Measurements from ENCODE around the gene KCTD1. TPM values are rescaled to one million over a fixed set of nuclear protein-coding genes. Genes with fewer than 3 reads are reported as not detected.

KCTD1 gene
- 11.9 and 14.8 TPM in 2 replicates for total RNA-seq

- peak; percentile 48 for DNase-seq (ENCODE audit: extremely low read depth, low read depth, low spot score)
These were observed at the start of gene KCTD1 for GRCh38 chr18:26548415-26549262. TSS of gene KCTD1 (minus strand) at chr18:26548553. CDS start at chr18:26548536, 17 bp downstream.

DNA sequence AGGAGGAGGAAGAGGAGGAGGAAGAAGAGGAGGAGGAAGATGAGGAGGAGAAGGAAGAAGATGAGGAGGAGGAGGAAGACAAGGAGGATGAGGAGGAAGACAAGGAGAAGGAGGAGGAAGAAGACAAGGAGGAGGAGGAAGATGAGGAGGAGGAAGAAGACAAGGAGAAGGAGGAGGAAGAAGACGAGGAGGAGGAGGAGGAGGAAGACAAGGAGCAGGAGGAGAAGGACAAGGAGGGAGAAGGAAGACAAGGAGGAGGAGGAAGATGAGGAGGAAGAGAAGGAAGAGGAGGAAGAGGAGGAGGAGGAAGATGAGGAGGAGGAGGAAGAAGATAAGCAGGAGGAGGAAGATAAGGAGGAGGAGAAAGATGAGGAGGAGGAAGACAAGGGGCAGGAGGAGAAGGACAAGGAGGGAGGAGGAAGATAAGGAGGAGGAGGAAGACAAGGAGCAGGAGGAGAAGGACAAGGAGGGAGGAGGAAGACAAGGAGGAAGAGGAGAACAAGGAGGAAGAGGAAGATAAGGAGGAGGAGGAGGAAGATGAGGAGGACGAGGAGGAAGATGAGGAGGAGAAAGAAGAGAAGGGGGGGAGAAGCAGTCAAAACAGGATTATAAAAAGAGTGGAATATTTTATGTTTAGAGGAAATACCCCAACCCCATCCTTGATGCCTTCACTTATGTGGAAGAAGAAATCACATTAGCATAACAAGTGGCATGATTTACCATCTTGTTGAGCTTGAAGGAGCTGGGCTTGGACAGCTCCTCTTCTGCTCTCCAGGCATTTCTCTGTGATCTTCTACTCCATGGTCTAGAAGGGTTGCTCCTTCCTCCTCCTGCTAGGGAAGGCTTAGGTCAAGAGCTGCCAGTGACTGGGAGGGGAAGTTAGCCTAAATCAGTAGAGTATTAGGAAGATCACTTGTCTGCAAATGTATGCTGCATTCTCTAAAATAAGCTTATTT lies 45.3 kb upstream of the KCTD1 start:
- no peak for DNase-seq (ENCODE audit: extremely low read depth, low read depth, low spot score)

DNA sequence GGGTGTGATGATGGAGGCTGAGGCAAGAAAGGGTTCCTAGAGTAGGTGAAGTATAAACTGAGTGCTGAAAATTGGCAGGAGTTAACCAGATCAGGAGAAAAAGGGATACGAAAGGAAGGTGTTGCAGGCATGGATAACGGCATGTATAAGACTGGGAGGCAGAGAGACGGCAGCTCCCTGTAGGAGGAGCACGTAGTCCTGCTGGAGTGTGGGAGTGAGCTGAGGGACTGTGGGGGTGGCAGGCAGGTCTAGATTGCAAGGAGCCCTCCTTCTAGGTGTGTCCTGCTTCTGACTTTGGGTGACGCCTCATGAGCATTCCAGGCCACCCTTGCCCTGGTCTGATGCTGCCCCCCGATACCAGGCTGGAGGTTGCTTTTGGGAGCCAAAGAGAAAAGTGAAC lies 36.4 kb upstream of the KCTD1 start:
- no peak for DNase-seq (ENCODE audit: extremely low read depth, low read depth, low spot score)

DNA sequence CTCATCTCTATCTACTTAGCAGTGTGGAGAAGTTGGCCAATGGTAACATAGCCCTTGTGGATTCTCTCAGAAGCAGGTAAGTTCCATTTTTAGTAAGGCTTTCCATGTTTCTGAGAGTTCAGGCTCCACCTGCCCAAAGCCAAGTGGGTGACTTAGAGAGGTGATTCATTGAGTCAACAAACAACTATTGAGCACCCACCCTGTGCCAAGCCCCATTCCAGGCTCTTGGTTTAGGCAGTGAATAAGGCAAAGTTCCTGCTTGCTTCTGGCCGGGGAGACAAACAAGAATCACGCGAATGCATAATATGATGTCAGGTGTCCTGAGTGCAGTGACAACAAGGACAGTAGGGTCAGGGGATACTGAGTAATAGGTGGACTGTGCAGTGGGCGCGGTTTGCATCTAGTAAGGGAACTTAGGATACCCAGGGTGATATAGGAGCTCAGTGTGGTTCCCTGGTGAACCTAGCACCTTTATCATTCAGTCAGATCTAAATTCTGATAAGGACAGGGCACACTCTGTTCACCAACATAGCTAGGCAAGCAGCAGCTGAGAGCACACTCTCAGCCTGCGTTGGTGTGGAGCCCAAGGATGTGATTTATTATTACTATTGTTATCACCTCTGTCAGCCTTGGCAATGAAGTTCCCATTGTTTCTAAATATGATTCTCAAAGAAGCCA lies 31.7 kb upstream of the KCTD1 start:
- no peak for DNase-seq (ENCODE audit: extremely low read depth, low read depth, low spot score)

DNA sequence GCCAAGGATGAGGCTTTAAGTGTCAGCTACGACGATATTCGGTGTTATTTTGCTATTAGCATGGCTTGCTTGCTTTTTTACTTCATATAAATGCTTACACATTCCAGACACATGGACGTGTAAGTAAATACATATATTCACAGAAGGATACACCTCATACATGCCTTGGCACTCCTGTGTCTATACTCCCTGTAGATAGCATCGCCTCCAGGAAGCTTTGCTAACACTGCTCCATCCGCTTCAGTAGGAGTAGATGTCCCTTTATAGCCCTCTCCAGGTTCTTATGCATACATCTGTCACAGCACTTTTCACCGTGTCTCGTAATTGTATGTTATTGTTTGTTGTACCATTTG lies 27.5 kb upstream of the KCTD1 start:
- no peak for DNase-seq (ENCODE audit: extremely low read depth, low read depth, low spot score)

GRCh38 chr18:26574958-26575864 lies 26.9 kb upstream of the KCTD1 start:
- no peak for DNase-seq (ENCODE audit: extremely low read depth, low read depth, low spot score)

DNA sequence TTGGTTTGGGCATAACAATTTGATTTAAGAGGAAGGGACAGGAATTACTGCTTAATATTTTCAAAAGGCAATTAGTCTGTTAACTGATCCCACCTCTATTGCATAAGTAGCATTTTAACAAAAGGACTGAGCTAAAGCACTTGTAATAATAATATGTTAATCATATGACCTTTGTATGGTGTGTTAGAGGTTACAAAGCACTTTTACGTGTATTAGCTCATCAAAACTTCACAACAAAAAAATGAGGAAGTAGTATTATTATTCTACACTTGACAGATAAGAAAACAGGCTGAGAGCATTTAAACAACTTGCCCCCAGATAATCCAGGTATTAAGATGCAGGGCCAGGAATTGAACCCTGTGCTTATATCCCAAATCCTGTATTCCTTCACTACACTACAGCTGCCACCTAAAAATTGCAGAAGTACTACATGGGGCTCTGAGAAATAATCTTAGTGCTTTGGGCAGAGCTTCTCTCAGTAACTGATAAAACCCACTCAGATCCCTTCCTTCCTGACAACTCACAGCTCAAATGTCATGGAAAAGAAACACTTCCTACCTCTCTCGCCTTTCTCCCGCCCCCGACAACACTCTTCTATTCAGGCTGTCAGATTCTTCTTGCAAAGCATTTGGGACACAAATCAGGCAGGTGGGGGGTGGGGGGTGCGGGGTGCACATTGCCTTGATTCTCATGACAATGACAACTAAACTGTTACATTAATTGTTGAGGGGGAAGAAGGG lies 20.7 kb upstream of the KCTD1 start:
- DNase-seq (ENCODE audit: extremely low read depth, low read depth, low spot score): no peak

DNA sequence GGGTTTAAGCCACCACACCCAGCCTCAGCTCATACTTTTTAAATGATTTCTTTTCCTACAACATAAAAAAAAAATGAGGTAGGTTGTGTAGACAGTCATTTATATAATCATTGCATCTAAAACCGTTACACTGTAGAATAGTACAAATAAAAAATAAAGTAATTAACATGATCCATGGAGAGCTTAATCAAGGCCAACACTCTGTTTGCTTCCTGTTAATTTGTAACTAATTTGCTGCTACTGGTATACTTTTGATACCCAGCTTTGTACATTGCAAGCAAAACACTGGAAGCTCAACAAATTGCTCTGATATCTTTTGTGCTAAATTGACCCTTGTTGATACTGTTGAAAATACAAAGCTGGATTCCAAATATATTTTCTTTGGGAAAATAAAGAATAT lies 20.2 kb upstream of the KCTD1 start:
- DNase-seq (ENCODE audit: extremely low read depth, low read depth, low spot score): no peak

DNA sequence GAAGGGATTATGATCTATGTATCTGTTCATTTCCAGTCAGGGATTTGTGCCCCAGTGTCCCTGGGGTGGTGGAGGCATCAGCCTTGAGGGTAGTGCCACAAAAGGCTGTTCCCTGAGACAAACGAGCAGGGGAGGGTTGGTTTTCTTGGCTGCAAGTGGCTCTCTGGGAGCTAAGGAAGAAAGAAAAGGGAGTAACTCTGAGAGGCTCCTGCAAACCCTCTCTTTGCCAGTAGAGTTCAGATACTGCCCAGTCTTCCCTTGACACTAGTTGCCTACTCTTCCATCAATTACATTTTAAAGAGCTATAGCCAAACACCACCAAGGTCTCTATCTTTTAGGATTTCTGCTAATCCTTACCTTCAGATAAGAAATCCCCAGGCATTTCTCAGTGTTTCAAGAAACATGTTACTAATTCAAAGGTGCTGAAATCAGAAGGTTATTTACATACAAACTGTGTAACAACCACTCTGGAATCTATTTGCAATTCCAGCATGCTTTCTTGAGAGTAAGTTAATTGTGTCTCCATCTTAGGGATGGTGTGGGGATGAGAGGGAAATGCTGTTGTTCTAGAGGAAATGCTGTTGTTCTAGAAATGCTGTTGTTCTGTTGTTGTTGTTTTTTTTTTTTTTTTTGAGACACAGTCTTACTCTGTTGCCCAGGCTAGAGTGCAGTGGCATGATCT lies 18.7 kb upstream of the KCTD1 start:
- DNase-seq (ENCODE audit: extremely low read depth, low read depth, low spot score): no peak

- DNase-seq (ENCODE audit: extremely low read depth, low read depth, low spot score): no peak
These were observed 17.2 kb upstream of the KCTD1 start for GRCh38 chr18:26565514-26565913.

- DNase-seq (ENCODE audit: extremely low read depth, low read depth, low spot score): no peak
These were observed 14.7 kb upstream of the KCTD1 start for GRCh38 chr18:26563024-26563423.

GRCh38 chr18:26562568-26562967 lies 14.2 kb upstream of the KCTD1 start:
- no peak for DNase-seq (ENCODE audit: extremely low read depth, low read depth, low spot score)

GRCh38 chr18:26561769-26562168 lies 13.4 kb upstream of the KCTD1 start:
- no peak for DNase-seq (ENCODE audit: extremely low read depth, low read depth, low spot score)

DNA sequence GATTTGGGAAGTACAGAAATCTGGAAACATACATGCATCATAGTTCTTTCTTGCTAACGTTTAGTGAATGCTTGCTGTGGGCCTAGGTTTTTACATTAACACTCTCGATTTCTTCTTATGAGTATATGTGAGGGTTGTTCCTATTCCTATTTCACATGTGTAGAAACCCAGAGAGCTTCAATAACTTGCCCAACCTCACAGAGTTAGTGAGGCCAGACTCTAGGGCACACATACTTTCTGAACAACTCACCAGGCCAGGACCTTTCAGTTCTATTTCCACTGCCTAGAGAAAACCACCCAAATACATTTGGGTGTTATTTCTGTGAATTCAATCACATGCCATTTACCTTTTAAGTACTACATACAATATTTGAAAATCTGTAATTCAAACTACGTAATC lies 8.2 kb upstream of the KCTD1 start:
- DNase-seq (ENCODE audit: extremely low read depth, low read depth, low spot score): no peak

DNA sequence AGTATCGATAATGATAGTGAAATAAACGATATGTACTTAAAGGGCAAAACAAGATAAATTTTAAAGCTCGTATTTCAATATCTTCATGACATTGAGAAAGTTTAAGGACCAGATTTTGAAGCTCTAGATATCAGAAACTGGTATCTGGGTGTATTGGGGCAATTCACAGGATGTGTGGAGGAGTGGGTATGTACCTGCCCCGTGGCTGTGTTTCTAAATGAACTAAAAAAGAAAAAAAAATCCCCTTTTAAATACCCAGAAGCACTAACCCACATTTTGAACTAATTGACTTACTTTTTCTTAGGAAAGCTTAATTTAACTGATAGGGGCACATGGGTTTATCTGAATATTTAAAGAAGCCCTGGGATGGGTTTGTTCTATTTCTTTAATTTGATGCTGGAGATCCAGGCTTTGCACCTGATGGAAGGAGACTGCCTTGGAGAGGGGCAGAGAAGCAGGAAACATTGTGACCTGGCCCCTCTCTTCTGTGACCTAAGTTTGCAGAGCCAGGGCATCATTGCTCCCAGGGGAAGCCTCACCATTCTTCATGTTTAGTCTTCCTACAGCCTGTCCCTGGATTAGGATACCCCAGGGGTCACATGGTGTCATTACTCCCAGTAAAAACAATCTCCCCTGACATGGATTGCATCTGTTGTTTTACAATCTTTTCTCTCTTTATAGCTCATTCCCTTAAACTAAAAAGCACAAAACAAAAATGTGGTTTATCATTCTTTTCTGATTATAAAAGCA lies 7.6 kb upstream of the KCTD1 start:
- no peak for DNase-seq (ENCODE audit: extremely low read depth, low read depth, low spot score)

- DNase-seq (ENCODE audit: extremely low read depth, low read depth, low spot score): no peak
These were observed 5.6 kb upstream of the KCTD1 start for GRCh38 chr18:26553943-26554342.

- DNase-seq (ENCODE audit: extremely low read depth, low read depth, low spot score): no peak
These were observed 3.3 kb upstream of the KCTD1 start for GRCh38 chr18:26551695-26552081.

GRCh38 chr18:26550998-26551694 lies 2.8 kb upstream of the KCTD1 start:
- no peak for DNase-seq (ENCODE audit: extremely low read depth, low read depth, low spot score)
